ENCODE measurements around the gene ASPM. TPM values are rescaled to one million over a fixed set of nuclear protein-coding genes. Genes with fewer than 3 reads are reported as not detected.

ASPM gene
- total and polyA plus RNA-seq, 2 of the 8 experiments (the other 6 are each of a cell fraction or from before 2014, with no cell fraction given), result 5.1 to 50.3 TPM

GRCh38 chr1:197062692-197063091 lies 83.8 kb downstream of the ASPM start:
- H3K9ac ChIP-seq (replicated peaks in 1 of 4; ENCODE audit: extremely low read depth in 1 of 4, low read depth in 3 of 4, low read length in 3 of 4), result no peak overlapping the region
- H4K91ac ChIP-seq (replicated peaks; ENCODE audit: insufficient read length, low read length), result no peak overlapping the region
- CTCF ChIA-PET (ENCODE audit: partially characterized antibody), result no interaction called here
- no peak overlapping the region for H3K4me2 ChIP-seq (ENCODE audit: insufficient read depth in 1 of 2, low read depth in 2 of 2, low read length in 2 of 2)
- no peak overlapping the region for H3K23ac ChIP-seq (ENCODE audit: insufficient read length)
- no peaks in the 10 kb centered on the region for H3K79me2 ChIP-seq (ENCODE audit: control insufficient read depth in 1 of 2, insufficient read depth in 2 of 2, low read length in 2 of 2)
- H2BK12ac ChIP-seq (ENCODE audit: low read depth, low read length), result no peak overlapping the region
- no peak for FAIRE-seq
- H2BK5ac ChIP-seq (ENCODE audit: low read depth, low read length), result no peak overlapping the region
- H2BK120ac ChIP-seq (replicated peaks; ENCODE audit: low read depth, low read length), result no peak overlapping the region
- no peak overlapping the region for H4K8ac ChIP-seq (ENCODE audit: extremely low read depth, insufficient read depth, low read length)
- no peak overlapping the region for H3K14ac ChIP-seq (ENCODE audit: insufficient read length)
- no peak overlapping the region for H2AK5ac ChIP-seq (ENCODE audit: low read depth, low read length)
- no peaks in the 10 kb centered on the region for H3K4me1 ChIP-seq (replicated peaks in 1 of 4; ENCODE audit: control insufficient read depth in 3 of 4, insufficient read depth in 4 of 4, low read length in 3 of 4)
- no peak overlapping the region for H2BK15ac ChIP-seq (ENCODE audit: low read length)
- POLR2A ChIA-PET (ENCODE audit: partially characterized antibody), result no interaction called here
- no peak overlapping the region for H3K4ac ChIP-seq (replicated peaks; ENCODE audit: insufficient read length, low read depth, low read length)
- no peak overlapping the region for H3K18ac ChIP-seq (ENCODE audit: extremely low read depth, low read length)
- no peak for DNase-seq (ENCODE audit: low read depth in 1 of 2, low spot score in 2 of 2)
- no peak overlapping the region for H4K5ac ChIP-seq (ENCODE audit: insufficient read length, low read depth, low read length)
- H3K9me3 ChIP-seq (ENCODE audit: insufficient read depth in 2 of 2, low read depth in 1 of 2, low read length in 1 of 2), result no peaks in the 10 kb centered on the region
- H2AFZ ChIP-seq (ENCODE audit: low read length), result no peak overlapping the region
- H3K56ac ChIP-seq (replicated peaks; ENCODE audit: insufficient read length, low read depth, low read length), result no peak overlapping the region
- no peak overlapping the region for H2BK20ac ChIP-seq (ENCODE audit: low read length)
- WGBS, 2 experiments (ENCODE audit: extremely low coverage in 1 of 2, insufficient coverage in 1 of 2, insufficient read length in 1 of 2, insufficient replicate concordance in 2 of 2, low coverage in 1 of 2, low lambda C conversion rate in 2 of 2, missing lambda C conversion rate in 1 of 2), result 81% methylated on average over 2 of the region's 2 CpGs; no CpG with 5 or more reads in 1 of the 2 experiments
- no peaks in the 10 kb centered on the region for H3K79me1 ChIP-seq (ENCODE audit: low read depth, low read length)
- no peaks in the 10 kb centered on the region for H3K27me3 ChIP-seq (replicated peaks in 1 of 4; ENCODE audit: control insufficient read depth in 3 of 4, extremely low read depth in 1 of 4, insufficient read depth in 3 of 4, low read length in 3 of 4)
- H3K23me2 ChIP-seq (ENCODE audit: low read depth, low read length), result no peaks in the 10 kb centered on the region; the same call in 1 of the 2 replicates
- H4K20me1 ChIP-seq (replicated peaks in 1 of 2; ENCODE audit: control insufficient read depth in 1 of 2, insufficient read depth in 2 of 2, low read length in 2 of 2), result no peaks in the 10 kb centered on the region
- H3K4me3 ChIP-seq (ENCODE audit: extremely low read depth in 1 of 4, insufficient read depth in 2 of 4, low read depth in 3 of 4, low read length in 4 of 4), result no peak overlapping the region
- H3K27ac ChIP-seq (ENCODE audit: low read depth, low read length), result no peak overlapping the region
- H3K36me3 ChIP-seq (ENCODE audit: control insufficient read depth in 2 of 4, insufficient read depth in 4 of 4, low read length in 3 of 4), result no peaks in the 10 kb centered on the region
- no peak for TF ChIP-seq JUN (IDR thresholded peaks at IDR 0.05; ENCODE audit: low read depth, low read length)
- no peak for TF ChIP-seq FOSL1 (IDR thresholded peaks at IDR 0.05; ENCODE audit: insufficient read depth, low read depth, low read length)
- TF ChIP-seq POLR2AphosphoS5 (IDR thresholded peaks at IDR 0.05; ENCODE audit: low read depth, low read length), result no peak
- no peak for TF ChIP-seq BRCA1 (IDR thresholded peaks at IDR 0.05; ENCODE audit: low read depth, low read length)
- no peak for TF ChIP-seq EP300 (IDR thresholded peaks at IDR 0.05; ENCODE audit: borderline replicate concordance in 1 of 2, low read depth in 2 of 2, low read length in 2 of 2)
- TF ChIP-seq BCL11A (IDR thresholded peaks at IDR 0.05; ENCODE audit: low read depth in 2 of 2, low read length in 2 of 2), result no peak
- TF ChIP-seq GABPA (IDR thresholded peaks at IDR 0.05; ENCODE audit: borderline replicate concordance, insufficient read depth, low read length), result no peak
- no peak for TF ChIP-seq E2F6 (IDR thresholded peaks at IDR 0.05)
- TF ChIP-seq SP4 (IDR thresholded peaks at IDR 0.05; ENCODE audit: low read length), result no peak
- no peak for TF ChIP-seq PHF8 (conservative IDR thresholded peaks at IDR 0.05; ENCODE audit: low read depth, low read length)
- no peak for TF ChIP-seq RFX5 (IDR thresholded peaks at IDR 0.05; ENCODE audit: borderline replicate concordance, low read depth, low read length)
- no peak for TF ChIP-seq SIN3A (conservative IDR thresholded peaks at IDR 0.05 in 1 of 2, IDR thresholded peaks at IDR 0.05 in 1 of 2; ENCODE audit: low read depth in 1 of 2, low read length in 2 of 2)
- TF ChIP-seq POU5F1 (IDR thresholded peaks at IDR 0.05; ENCODE audit: low read depth, low read length), result no peak
- TF ChIP-seq SP1 (IDR thresholded peaks at IDR 0.05; ENCODE audit: low read depth, low read length), result no peak
- TF ChIP-seq SIRT6 (IDR thresholded peaks at IDR 0.05; ENCODE audit: low read length), result no peak

Data from H1 (cell line).